ENCODE data around the gene FGFBP2. TPM values are rescaled to one million over a fixed set of nuclear protein-coding genes. Genes with fewer than 3 reads are reported as not detected.

Gene FGFBP2
- total RNA-seq, 1 donor from 2014 or later, result not detected

DNA sequence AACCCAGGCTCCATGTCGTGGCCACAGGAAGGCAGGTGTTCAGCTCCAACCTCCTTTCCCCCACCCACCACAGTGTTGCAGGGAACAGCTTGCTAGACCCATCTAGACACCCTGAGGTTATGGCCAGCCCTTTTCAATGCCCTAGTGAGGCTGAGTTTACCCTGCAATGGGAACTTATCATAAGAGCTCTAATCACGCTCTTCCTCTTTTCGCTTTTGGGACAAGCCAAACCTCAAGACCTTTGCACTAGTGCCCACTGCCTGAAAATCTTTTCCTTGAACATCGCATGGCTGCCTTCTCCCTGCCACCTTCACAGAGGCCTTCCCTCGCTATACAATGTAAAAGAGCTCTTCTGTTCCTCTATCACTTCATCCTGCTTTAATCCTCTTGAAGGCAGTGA lies 2.4 kb upstream of the FGFBP2 start:
- Mint-ChIP-seq H3K4me3 (no peak overlapping the region), H3K4me1 (ENCODE audit: unreplicated experiment) (no peaks in the 10 kb centered on the region), H3K27me3 (no peaks in the 10 kb centered on the region), H3K27ac (no peak overlapping the region), H3K36me3 (peaks cover 12% of the 10 kb centered on the region), H3K9me3 (peaks cover 11% of the 10 kb centered on the region)
- DNase-seq (ENCODE audit: extremely low spot score, unreplicated experiment), result no peak
- TF ChIP-seq, protein P1, sequence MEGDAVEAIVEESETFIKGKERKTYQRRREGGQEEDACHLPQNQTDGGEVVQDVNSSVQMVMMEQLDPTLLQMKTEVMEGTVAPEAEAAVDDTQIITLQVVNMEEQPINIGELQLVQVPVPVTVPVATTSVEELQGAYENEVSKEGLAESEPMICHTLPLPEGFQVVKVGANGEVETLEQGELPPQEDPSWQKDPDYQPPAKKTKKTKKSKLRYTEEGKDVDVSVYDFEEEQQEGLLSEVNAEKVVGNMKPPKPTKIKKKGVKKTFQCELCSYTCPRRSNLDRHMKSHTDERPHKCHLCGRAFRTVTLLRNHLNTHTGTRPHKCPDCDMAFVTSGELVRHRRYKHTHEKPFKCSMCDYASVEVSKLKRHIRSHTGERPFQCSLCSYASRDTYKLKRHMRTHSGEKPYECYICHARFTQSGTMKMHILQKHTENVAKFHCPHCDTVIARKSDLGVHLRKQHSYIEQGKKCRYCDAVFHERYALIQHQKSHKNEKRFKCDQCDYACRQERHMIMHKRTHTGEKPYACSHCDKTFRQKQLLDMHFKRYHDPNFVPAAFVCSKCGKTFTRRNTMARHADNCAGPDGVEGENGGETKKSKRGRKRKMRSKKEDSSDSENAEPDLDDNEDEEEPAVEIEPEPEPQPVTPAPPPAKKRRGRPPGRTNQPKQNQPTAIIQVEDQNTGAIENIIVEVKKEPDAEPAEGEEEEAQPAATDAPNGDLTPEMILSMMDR (conservative IDR thresholded peaks at IDR 0.05), result no peak

DNA sequence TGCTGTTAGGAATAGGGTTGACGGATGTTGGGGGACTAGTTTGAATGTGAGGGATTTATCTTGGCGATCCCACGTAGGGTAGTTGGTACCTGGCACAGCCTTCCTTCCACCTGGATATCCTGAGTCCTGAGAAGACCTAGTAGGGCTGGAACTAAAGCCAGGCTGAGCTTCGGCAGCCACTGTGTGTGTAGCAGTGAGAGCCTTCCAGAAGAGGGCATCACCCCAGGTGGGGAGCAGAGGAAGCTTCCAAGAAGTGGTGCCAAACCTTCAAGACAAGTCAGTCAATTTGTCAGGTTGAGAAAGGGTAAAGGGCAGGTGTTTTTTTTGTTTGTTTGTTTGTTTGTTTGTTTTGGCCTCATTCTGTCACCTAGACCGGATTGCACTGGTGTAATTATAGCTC lies 1.2 kb upstream of the FGFBP2 start:
- Mint-ChIP-seq H3K4me3 (no peak overlapping the region), H3K4me1 (ENCODE audit: unreplicated experiment) (no peaks in the 10 kb centered on the region), H3K27ac (no peak overlapping the region), H3K36me3 (peaks cover 12% of the 10 kb centered on the region), H3K27me3 (no peaks in the 10 kb centered on the region), H3K9me3 (peaks cover 11% of the 10 kb centered on the region)
- DNase-seq (ENCODE audit: extremely low spot score, unreplicated experiment), result no peak
- TF ChIP-seq, protein P1 (conservative IDR thresholded peaks at IDR 0.05), result no peak

DNA sequence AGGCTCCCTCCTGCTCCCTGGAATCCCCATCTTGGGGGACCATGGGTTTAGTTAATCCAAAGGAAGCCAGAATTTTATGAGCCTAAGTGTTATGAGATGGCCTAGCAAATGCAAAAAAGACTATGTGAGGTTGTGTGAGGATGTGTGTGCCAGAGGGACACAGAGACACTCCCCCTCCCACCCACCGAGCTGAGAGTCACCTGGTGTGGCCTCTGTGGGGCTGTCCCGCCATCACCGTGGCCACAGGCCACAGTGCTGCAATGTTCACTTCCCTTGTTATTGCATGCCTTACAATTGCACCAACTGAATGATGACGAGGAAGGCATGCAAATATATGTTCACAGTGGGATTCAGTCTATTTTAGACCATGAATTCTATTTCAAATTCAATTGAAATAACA lies 601 bp upstream of the FGFBP2 start:
- Mint-ChIP-seq H3K27me3 (no peaks in the 10 kb centered on the region), H3K9me3 (peaks cover 11% of the 10 kb centered on the region), H3K27ac (no peak overlapping the region), H3K4me1 (ENCODE audit: unreplicated experiment) (no peaks in the 10 kb centered on the region), H3K36me3 (peaks cover 7% of the 10 kb centered on the region), H3K4me3 (no peak overlapping the region)
- no peak for DNase-seq (ENCODE audit: extremely low spot score, unreplicated experiment)
- TF ChIP-seq, protein P1 (conservative IDR thresholded peaks at IDR 0.05), result no peak

DNA sequence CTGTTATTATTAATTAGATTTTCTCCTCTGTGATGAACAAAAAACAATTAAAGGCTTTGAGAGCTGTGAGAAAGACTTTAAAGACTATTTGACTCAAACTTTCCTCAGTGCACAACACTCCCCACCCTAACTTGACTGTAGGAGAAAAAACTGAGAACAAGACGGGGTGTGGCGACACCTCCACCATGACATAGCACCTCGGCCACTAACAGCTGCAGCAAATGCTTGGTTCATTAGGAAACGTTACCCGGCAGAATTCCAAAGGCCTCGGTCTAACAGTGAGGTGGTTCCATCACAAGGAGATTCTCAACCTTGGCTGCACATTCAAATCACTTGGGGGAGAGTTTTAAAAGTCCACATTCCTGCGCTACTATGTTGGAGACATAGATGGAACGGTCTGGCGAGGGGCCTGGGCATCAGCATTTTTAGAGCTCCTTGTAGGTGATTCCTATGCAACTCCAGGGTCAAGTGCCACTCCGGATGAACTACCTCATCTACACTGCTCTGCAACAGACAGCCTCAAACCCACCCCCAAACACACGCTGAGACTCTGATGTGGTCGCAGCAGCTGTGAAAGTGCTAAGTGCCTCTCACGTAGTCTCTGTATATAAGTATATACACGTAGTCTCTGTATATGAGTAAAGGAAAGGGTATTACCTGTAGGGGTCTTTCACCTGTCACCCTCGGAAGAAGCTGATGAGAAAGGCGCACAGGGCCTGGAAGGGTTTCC lies 1.0 kb downstream of the FGFBP2 start:
- H3K4me3 Mint-ChIP-seq, result no peak overlapping the region
- no peak for DNase-seq (ENCODE audit: extremely low spot score, unreplicated experiment)
- TF ChIP-seq, protein P1 (conservative IDR thresholded peaks at IDR 0.05), result no peak
- peaks cover 10% of the 10 kb centered on the region for H3K9me3 Mint-ChIP-seq
- peaks cover 6% of the 10 kb centered on the region for H3K36me3 Mint-ChIP-seq
- H3K27ac Mint-ChIP-seq, result no peak overlapping the region
- H3K27me3 Mint-ChIP-seq, result no peaks in the 10 kb centered on the region
- H3K4me1 Mint-ChIP-seq (ENCODE audit: unreplicated experiment), result no peaks in the 10 kb centered on the region

DNA sequence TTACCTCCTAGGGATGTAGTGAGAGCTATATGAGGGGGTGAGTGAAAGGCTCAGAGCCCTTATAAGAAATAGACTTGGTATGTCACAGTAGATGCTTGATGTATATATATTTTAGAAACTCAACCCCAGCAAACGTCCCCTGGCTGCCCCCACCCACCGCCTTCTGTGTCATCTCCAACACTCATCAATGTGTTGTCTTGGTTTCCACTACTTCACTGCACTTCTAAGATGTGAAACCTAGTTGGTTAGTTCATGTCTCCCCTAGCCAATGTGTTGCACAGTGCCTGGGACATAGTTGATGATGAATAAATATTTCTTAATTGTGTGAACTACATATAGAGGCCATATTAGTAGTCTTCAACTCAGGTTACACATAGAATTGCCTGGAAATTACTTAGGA lies 4.4 kb downstream of the FGFBP2 start:
- Mint-ChIP-seq H3K4me3 (no peak overlapping the region), H3K36me3 (no peaks in the 10 kb centered on the region), H3K27me3 (no peaks in the 10 kb centered on the region), H3K27ac (no peak overlapping the region), H3K4me1 (ENCODE audit: unreplicated experiment) (no peaks in the 10 kb centered on the region), H3K9me3 (peaks cover 17% of the 10 kb centered on the region)
- TF ChIP-seq, protein P1 (conservative IDR thresholded peaks at IDR 0.05), result no peak
- no peak for DNase-seq (ENCODE audit: extremely low spot score, unreplicated experiment)
